Measurements from ENCODE around the gene CDCA4.
A peak's percentile ranks its signal among the peaks of the same experiment; 100 is the strongest.
"Not testable (repeated sequence)": the region's sequence is repeated elsewhere in the genome, so short reads cannot be mapped to it uniquely, and the experiment has no call there.

The CDCA4 gene

GRCh38 chr14:105065280-105066228, 44.7 kb upstream of the CDCA4 start, which contains the start of gene GPR132:
TSS of gene GPR132 (minus strand) at chr14:105065430. CDS start at chr14:105055420, 10,010 bp downstream.
- Histone ChIP-seq H2BK12ac (ENCODE audit: low read length in 2 of 2) (no peak within 1 kb of the TSS), H2AFZ (ENCODE audit: low read depth, low read length) (no peak within 1 kb of the TSS), H3K27ac (ENCODE audit: low read length, poor library complexity, severe bottlenecking) (no peak within 1 kb of the TSS), H3K9me3 (ENCODE audit: control insufficient read depth, low read length) (no peaks in the 10 kb centered on the region), H2BK120ac (ENCODE audit: low read depth, low read length) (no peak within 1 kb of the TSS), H2BK15ac (ENCODE audit: low read depth, poor library complexity, severe bottlenecking) (peak within 1 kb of the TSS; percentile 37), H4K8ac (ENCODE audit: low read length) (peak within 1 kb of the TSS; percentile 12), H3K79me1 (replicated peaks; ENCODE audit: low read length, poor library complexity, severe bottlenecking) (no peaks in the 10 kb centered on the region), H3K27me3 (ENCODE audit: control insufficient read depth in 1 of 2, insufficient read depth in 1 of 2, low read length in 2 of 2) (peaks cover 3 to 14% of the 10 kb centered on the region in 2 experiments), H3K4me2 (ENCODE audit: low read length, poor library complexity, severe bottlenecking) (no peak within 1 kb of the TSS), H2BK5ac (ENCODE audit: low read depth, low read length, poor library complexity, severe bottlenecking) (no peak within 1 kb of the TSS), H3K23ac (ENCODE audit: low read length in 2 of 2) (peak within 1 kb of the TSS in 1 of 2 experiments; percentile 56), H3K4me3 (ENCODE audit: insufficient read depth in 1 of 2, low read depth in 1 of 2, low read length in 2 of 2) (no peak within 1 kb of the TSS), H3K9ac (ENCODE audit: low read length) (no peak within 1 kb of the TSS), H3K36me3 (ENCODE audit: control insufficient read depth in 1 of 2, insufficient read depth in 2 of 2, low read depth in 1 of 2, low read length in 2 of 2) (no peaks in the 10 kb centered on the region), H3K4ac (ENCODE audit: low read depth in 1 of 2, low read length in 2 of 2) (no peak within 1 kb of the TSS), H3K14ac (ENCODE audit: low read length in 2 of 2) (no peak within 1 kb of the TSS), H3K4me1 (ENCODE audit: control insufficient read depth, insufficient read depth, low read depth, low read length) (peaks cover 29% of the 10 kb centered on the region), H4K91ac (ENCODE audit: low read length) (no peak within 1 kb of the TSS), H2AK5ac (ENCODE audit: low read length, severe bottlenecking) (no peak within 1 kb of the TSS), H3K18ac (ENCODE audit: low read depth in 1 of 2, low read length in 2 of 2) (peak within 1 kb of the TSS in 1 of 2 experiments; percentile 42)
- DNase-seq, result no peak
- WGBS, result 86% methylated on average over 16 of the region's 22 CpGs

GRCh38 chr14:105064721-105065143, 43.8 kb upstream of the CDCA4 start:
- Histone ChIP-seq H2BK5ac (ENCODE audit: low read depth, low read length, poor library complexity, severe bottlenecking) (no peak overlapping the region), H4K8ac (ENCODE audit: low read length) (peak overlapping the region; percentile 12), H3K4me1 (ENCODE audit: control insufficient read depth, insufficient read depth, low read depth, low read length) (peaks cover 25% of the 10 kb centered on the region), H3K9ac (ENCODE audit: low read length) (no peak overlapping the region), H2BK12ac (ENCODE audit: low read length in 2 of 2) (no peak overlapping the region), H3K27me3 (ENCODE audit: control insufficient read depth in 1 of 2, insufficient read depth in 1 of 2, low read length in 2 of 2) (peaks cover 3 to 18% of the 10 kb centered on the region in 2 experiments), H3K36me3 (ENCODE audit: control insufficient read depth in 1 of 2, insufficient read depth in 2 of 2, low read depth in 1 of 2, low read length in 2 of 2) (no peaks in the 10 kb centered on the region), H2BK15ac (ENCODE audit: low read depth, poor library complexity, severe bottlenecking) (no peak overlapping the region), H2BK120ac (ENCODE audit: low read depth, low read length) (no peak overlapping the region), H3K4ac (ENCODE audit: low read depth in 1 of 2, low read length in 2 of 2) (no peak overlapping the region), H3K18ac (ENCODE audit: low read depth in 1 of 2, low read length in 2 of 2) (no peak overlapping the region), H2AFZ (ENCODE audit: low read depth, low read length) (no peak overlapping the region), H3K79me1 (replicated peaks; ENCODE audit: low read length, poor library complexity, severe bottlenecking) (no peaks in the 10 kb centered on the region), H3K14ac (ENCODE audit: low read length in 2 of 2) (no peak overlapping the region), H3K4me3 (ENCODE audit: insufficient read depth in 1 of 2, low read depth in 1 of 2, low read length in 2 of 2) (no peak overlapping the region), H3K27ac (ENCODE audit: low read length, poor library complexity, severe bottlenecking) (no peak overlapping the region), H2AK5ac (ENCODE audit: low read length, severe bottlenecking) (no peak overlapping the region), H4K91ac (ENCODE audit: low read length) (no peak overlapping the region), H3K9me3 (ENCODE audit: control insufficient read depth, low read length) (no peaks in the 10 kb centered on the region), H3K23ac (ENCODE audit: low read length in 2 of 2) (no peak overlapping the region), H3K4me2 (ENCODE audit: low read length, poor library complexity, severe bottlenecking) (no peak overlapping the region)
- 92% methylated on average over 12 of the region's 12 CpGs for WGBS
- DNase-seq, result peak; percentile 29

GRCh38 chr14:105064001-105064400, 43.1 kb upstream of the CDCA4 start:
- Histone ChIP-seq H2AK5ac (ENCODE audit: low read length, severe bottlenecking) (no peak overlapping the region), H3K36me3 (ENCODE audit: control insufficient read depth in 1 of 2, insufficient read depth in 2 of 2, low read depth in 1 of 2, low read length in 2 of 2) (no peaks in the 10 kb centered on the region), H2BK5ac (ENCODE audit: low read depth, low read length, poor library complexity, severe bottlenecking) (no peak overlapping the region), H3K4ac (ENCODE audit: low read depth in 1 of 2, low read length in 2 of 2) (no peak overlapping the region), H3K27me3 (ENCODE audit: control insufficient read depth in 1 of 2, insufficient read depth in 1 of 2, low read length in 2 of 2) (peaks cover 3 to 21% of the 10 kb centered on the region in 2 experiments), H3K4me3 (ENCODE audit: insufficient read depth in 1 of 2, low read depth in 1 of 2, low read length in 2 of 2) (no peak overlapping the region), H3K79me1 (replicated peaks; ENCODE audit: low read length, poor library complexity, severe bottlenecking) (no peaks in the 10 kb centered on the region), H4K91ac (ENCODE audit: low read length) (no peak overlapping the region), H3K18ac (ENCODE audit: low read depth in 1 of 2, low read length in 2 of 2) (no peak overlapping the region), H2BK120ac (ENCODE audit: low read depth, low read length) (no peak overlapping the region), H2BK15ac (ENCODE audit: low read depth, poor library complexity, severe bottlenecking) (no peak overlapping the region), H4K8ac (ENCODE audit: low read length) (no peak overlapping the region), H3K4me1 (ENCODE audit: control insufficient read depth, insufficient read depth, low read depth, low read length) (peaks cover 25% of the 10 kb centered on the region), H3K14ac (ENCODE audit: low read length in 2 of 2) (no peak overlapping the region), H3K9ac (ENCODE audit: low read length) (no peak overlapping the region), H3K23ac (ENCODE audit: low read length in 2 of 2) (no peak overlapping the region), H3K27ac (ENCODE audit: low read length, poor library complexity, severe bottlenecking) (no peak overlapping the region), H3K4me2 (ENCODE audit: low read length, poor library complexity, severe bottlenecking) (no peak overlapping the region), H3K9me3 (ENCODE audit: control insufficient read depth, low read length) (no peaks in the 10 kb centered on the region), H2AFZ (ENCODE audit: low read depth, low read length) (no peak overlapping the region), H2BK12ac (ENCODE audit: low read length in 2 of 2) (no peak overlapping the region)
- DNase-seq, result no peak
- 96% methylated on average over 10 of the region's 10 CpGs for WGBS

GRCh38 chr14:105063506-105063905, 42.6 kb upstream of the CDCA4 start:
- H4K8ac ChIP-seq (ENCODE audit: low read length); H3K79me1 ChIP-seq (replicated peaks; ENCODE audit: low read length, poor library complexity, severe bottlenecking); H3K36me3 ChIP-seq (ENCODE audit: control insufficient read depth in 1 of 2, insufficient read depth in 2 of 2, low read depth in 1 of 2, low read length in 2 of 2); DNase-seq; H3K4me2 ChIP-seq (ENCODE audit: low read length, poor library complexity, severe bottlenecking); H3K9me3 ChIP-seq (ENCODE audit: control insufficient read depth, low read length); H2BK5ac ChIP-seq (ENCODE audit: low read depth, low read length, poor library complexity, severe bottlenecking); H2BK15ac ChIP-seq (ENCODE audit: low read depth, poor library complexity, severe bottlenecking); H3K23ac ChIP-seq (ENCODE audit: low read length in 2 of 2); H3K14ac ChIP-seq (ENCODE audit: low read length in 2 of 2); H2AK5ac ChIP-seq (ENCODE audit: low read length, severe bottlenecking); H2AFZ ChIP-seq (ENCODE audit: low read depth, low read length); H3K4me3 ChIP-seq (ENCODE audit: insufficient read depth in 1 of 2, low read depth in 1 of 2, low read length in 2 of 2); H4K91ac ChIP-seq (ENCODE audit: low read length); H2BK120ac ChIP-seq (ENCODE audit: low read depth, low read length); H3K27ac ChIP-seq (ENCODE audit: low read length, poor library complexity, severe bottlenecking); H2BK12ac ChIP-seq (ENCODE audit: low read length in 2 of 2); H3K9ac ChIP-seq (ENCODE audit: low read length); H3K4ac ChIP-seq (ENCODE audit: low read depth in 1 of 2, low read length in 2 of 2); H3K18ac ChIP-seq (ENCODE audit: low read depth in 1 of 2, low read length in 2 of 2): not testable (repeated sequence)
- Histone ChIP-seq H3K4me1 (ENCODE audit: control insufficient read depth, insufficient read depth, low read depth, low read length) (peaks cover 25% of the 10 kb centered on the region), H3K27me3 (ENCODE audit: control insufficient read depth in 1 of 2, insufficient read depth in 1 of 2, low read length in 2 of 2) (peaks cover 3 to 26% of the 10 kb centered on the region in 2 experiments)
- WGBS, result 96% methylated on average over 10 of the region's 10 CpGs

Data from mesenchymal stem cell (in vitro differentiated cells and primary cell).